ENCODE data around the gene MSI2. TPM values are rescaled to one million over a fixed set of nuclear protein-coding genes. Genes with fewer than 3 reads are reported as not detected.
A peak's percentile ranks its signal among the peaks of the same experiment; 100 is the strongest.

The MSI2 gene
- total and polyA plus RNA-seq, 2 donors = 19.0 to 43.4 TPM

GRCh38 chr17:57506774-57507127, 250.4 kb downstream of the MSI2 start:
- WGBS = 73% methylated on average over 1 of the region's 1 CpG
- no peaks in the 10 kb centered on the region for H3K4me1 ChIP-seq (ENCODE audit: insufficient read depth)
- no peak overlapping the region for H3K4me3 ChIP-seq (ENCODE audit: low read depth, low read length)
- H3K36me3 ChIP-seq (ENCODE audit: insufficient read depth) = no peaks in the 10 kb centered on the region
- DNase-seq (ENCODE audit: extremely low spot score) = no peak
- H3K27ac ChIP-seq (ENCODE audit: low read depth) = peak overlapping the region; percentile 42

- H3K4me1 ChIP-seq (ENCODE audit: insufficient read depth) = no peaks in the 10 kb centered on the region
- DNase-seq (ENCODE audit: extremely low spot score) = no peak
- no peaks in the 10 kb centered on the region for H3K36me3 ChIP-seq (ENCODE audit: insufficient read depth)
- no peak overlapping the region for H3K4me3 ChIP-seq (ENCODE audit: low read depth, low read length)
- no peak overlapping the region for H3K27ac ChIP-seq (ENCODE audit: low read depth)
- WGBS = 69% methylated on average over 8 of the region's 8 CpGs
Observed at GRCh38 chr17:57507828-57508227, 251.5 kb downstream of the MSI2 start.

DNA sequence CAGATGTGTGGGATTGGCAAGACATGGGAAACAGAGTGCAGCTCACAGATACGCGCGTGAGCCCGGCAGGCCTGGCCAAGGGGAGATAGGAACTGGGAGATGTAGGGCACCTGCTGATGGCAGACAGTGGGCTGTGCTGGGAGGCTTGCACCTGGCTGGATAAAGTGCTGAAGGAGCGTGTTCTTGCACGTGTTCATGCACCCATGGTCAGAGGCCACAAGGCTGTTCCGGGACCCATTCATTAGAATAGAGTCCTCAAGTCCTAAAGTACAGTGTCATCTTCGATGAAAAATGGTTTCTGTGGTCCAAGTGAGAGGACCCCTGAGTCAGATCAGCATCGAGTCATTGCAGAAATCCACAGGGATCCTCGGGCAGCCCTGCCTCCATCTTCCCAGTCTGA, 252.3 kb downstream of the MSI2 start:
- H3K36me3 ChIP-seq (ENCODE audit: insufficient read depth) = no peaks in the 10 kb centered on the region
- H3K27ac ChIP-seq (ENCODE audit: low read depth) = no peak overlapping the region
- WGBS = 92% methylated on average over 10 of the region's 10 CpGs
- no peak for DNase-seq (ENCODE audit: extremely low spot score)
- H3K4me3 ChIP-seq (ENCODE audit: low read depth, low read length) = no peak overlapping the region
- no peaks in the 10 kb centered on the region for H3K4me1 ChIP-seq (ENCODE audit: insufficient read depth)

GRCh38 chr17:57511475-57512123, 255.3 kb downstream of the MSI2 start:
- Histone ChIP-seq H3K4me1 (ENCODE audit: insufficient read depth) (no peaks in the 10 kb centered on the region), H3K4me3 (ENCODE audit: low read depth, low read length) (no peak overlapping the region), H3K36me3 (ENCODE audit: insufficient read depth) (no peaks in the 10 kb centered on the region), H3K27ac (ENCODE audit: low read depth) (no peak overlapping the region)
- 94% methylated on average over 14 of the region's 14 CpGs for WGBS
- no peak for DNase-seq (ENCODE audit: extremely low spot score)

- Histone ChIP-seq H3K4me3 (ENCODE audit: low read depth, low read length) (no peak overlapping the region), H3K4me1 (ENCODE audit: insufficient read depth) (no peaks in the 10 kb centered on the region), H3K36me3 (ENCODE audit: insufficient read depth) (no peaks in the 10 kb centered on the region), H3K27ac (ENCODE audit: low read depth) (no peak overlapping the region)
- no peak for DNase-seq (ENCODE audit: extremely low spot score)
- WGBS = 88% methylated on average over 3 of the region's 3 CpGs
Observed at GRCh38 chr17:57512258-57512657, 255.9 kb downstream of the MSI2 start.

DNA sequence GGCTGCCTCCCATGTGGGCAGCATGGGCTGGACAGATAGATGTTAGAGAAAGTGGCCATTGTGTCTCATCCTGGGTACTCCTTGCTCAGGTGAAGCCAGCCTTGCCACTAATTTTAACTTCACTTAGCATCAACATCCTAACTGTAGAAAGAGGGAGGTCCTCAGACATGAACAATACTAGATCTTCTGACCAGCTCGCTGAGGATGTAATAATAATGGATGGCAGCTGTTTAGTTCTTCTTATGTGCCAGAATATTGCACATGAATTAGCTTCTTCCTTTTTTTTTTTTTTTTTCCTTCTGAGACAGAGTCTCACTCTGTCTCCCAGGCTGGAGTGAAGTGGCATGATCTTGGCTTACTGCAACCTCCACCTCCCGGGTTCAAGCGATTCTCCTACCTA, 256.4 kb downstream of the MSI2 start:
- Histone ChIP-seq H3K36me3 (ENCODE audit: insufficient read depth) (no peaks in the 10 kb centered on the region), H3K4me3 (ENCODE audit: low read depth, low read length) (no peak overlapping the region), H3K4me1 (ENCODE audit: insufficient read depth) (no peaks in the 10 kb centered on the region), H3K27ac (ENCODE audit: low read depth) (no peak overlapping the region)
- 93% methylated on average over 3 of the region's 3 CpGs for WGBS
- DNase-seq (ENCODE audit: extremely low spot score) = no peak

DNA sequence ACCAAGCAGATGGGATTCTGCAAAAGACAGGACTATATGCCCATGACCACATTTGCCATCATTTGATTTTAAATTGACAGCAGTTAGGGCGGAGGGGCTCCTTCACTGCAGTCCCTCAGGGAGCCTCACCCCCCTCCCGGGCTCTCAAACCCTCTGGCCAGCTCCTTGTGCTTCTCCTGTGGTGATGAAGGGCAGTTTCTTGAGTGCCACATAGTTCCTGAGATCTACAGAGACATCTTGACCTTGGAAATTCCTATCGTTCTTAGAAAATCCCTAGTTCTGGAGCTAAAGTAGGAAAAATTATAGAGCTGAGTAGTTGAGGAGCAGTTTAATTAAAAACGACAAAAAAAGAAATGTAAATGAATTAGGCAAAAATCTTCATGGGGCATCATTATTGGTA, 257.2 kb downstream of the MSI2 start:
- Histone ChIP-seq H3K27ac (ENCODE audit: low read depth) (no peak overlapping the region), H3K4me1 (ENCODE audit: insufficient read depth) (no peaks in the 10 kb centered on the region), H3K36me3 (ENCODE audit: insufficient read depth) (no peaks in the 10 kb centered on the region), H3K4me3 (ENCODE audit: low read depth, low read length) (no peak overlapping the region)
- no peak for DNase-seq (ENCODE audit: extremely low spot score)
- WGBS = 77% methylated on average over 4 of the region's 4 CpGs

DNA sequence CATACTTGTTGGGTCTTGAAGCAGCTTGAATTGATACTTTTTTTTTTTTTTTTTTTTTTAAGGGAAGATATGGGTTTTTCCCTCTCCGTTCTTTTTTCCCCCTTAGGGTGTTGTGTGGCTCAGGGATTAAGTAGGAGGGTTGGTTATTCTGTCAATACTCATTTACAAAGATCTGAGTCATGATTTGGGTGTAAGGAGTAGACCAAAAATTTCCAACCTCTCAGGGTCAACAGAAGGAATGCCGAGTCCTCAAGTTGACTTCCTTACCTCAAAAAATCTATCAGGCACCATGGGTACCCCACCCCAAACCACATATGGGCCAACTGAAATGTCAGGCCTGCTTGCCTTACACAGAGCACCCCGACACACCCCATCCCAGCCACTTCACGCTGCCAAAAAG, 258.3 kb downstream of the MSI2 start:
- no peak overlapping the region for H3K4me3 ChIP-seq (ENCODE audit: low read depth, low read length)
- 92% methylated on average over 4 of the region's 4 CpGs for WGBS

DNA sequence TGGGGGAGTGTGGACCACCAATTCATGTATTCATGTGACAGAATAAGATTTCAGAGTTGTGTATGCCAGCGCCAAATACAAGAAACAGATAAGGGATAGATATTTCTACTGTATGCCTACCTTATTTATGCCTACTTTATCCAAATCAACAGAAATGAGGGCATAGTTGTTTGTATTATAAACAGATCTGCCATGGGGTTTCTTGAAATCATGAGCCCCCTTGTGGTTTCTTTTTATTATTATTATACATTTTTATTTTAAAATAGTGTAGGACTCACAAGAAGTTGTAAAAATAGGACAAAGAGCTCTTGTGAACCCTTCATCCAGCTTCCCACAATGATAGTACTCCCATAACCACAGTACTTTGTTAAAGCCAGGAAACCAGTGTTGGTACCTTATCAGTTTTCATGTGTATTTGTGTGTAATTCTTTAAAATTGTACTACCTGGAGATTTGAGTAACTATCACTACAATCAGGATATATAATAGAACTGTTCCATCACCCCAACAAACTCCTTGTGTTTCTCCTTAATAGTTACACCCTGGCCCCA, 259.4 kb downstream of the MSI2 start:
- no peak for DNase-seq (ENCODE audit: extremely low spot score)
- Histone ChIP-seq H3K27ac (ENCODE audit: low read depth) (no peak overlapping the region), H3K4me3 (ENCODE audit: low read depth, low read length) (no peak overlapping the region), H3K4me1 (ENCODE audit: insufficient read depth) (no peaks in the 10 kb centered on the region), H3K36me3 (ENCODE audit: insufficient read depth) (no peaks in the 10 kb centered on the region)
- WGBS = 97% methylated on average over 1 of the region's 1 CpG

More for the DNA sequence above, 258.3 kb downstream of the MSI2 start:
- H3K36me3 ChIP-seq (ENCODE audit: insufficient read depth) = no peaks in the 10 kb centered on the region
- H3K4me1 ChIP-seq (ENCODE audit: insufficient read depth) = no peaks in the 10 kb centered on the region
- DNase-seq (ENCODE audit: extremely low spot score) = no peak
- H3K27ac ChIP-seq (ENCODE audit: low read depth) = no peak overlapping the region

- Histone ChIP-seq H3K27ac (ENCODE audit: low read depth) (no peak overlapping the region), H3K36me3 (ENCODE audit: insufficient read depth) (no peaks in the 10 kb centered on the region), H3K4me1 (ENCODE audit: insufficient read depth) (no peaks in the 10 kb centered on the region), H3K4me3 (ENCODE audit: low read depth, low read length) (no peak overlapping the region)
- whole genome bisulfite sequencing = 91% methylated on average over 10 of the region's 10 CpGs
- no peak for DNase-seq (ENCODE audit: extremely low spot score)
Observed at GRCh38 chr17:57516290-57517230, 260.2 kb downstream of the MSI2 start.

DNA sequence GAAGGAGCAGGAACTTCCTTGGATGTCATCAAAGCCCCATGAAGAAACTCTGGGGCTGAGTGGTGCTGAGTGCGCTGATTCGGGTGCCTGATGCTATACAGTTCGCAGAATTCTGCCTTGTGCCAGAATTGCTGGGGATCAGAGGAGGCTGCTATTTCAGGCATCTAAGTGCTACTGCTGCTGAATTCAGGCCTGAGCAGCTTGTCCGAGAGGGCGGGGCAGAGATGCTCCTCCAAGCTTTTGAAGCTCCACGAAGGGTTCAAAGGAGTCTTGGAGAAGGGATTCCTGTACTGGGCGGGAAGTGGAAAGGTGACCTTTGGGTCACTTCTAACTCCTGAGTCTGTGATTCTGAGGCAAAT, 260.9 kb downstream of the MSI2 start:
- no peaks in the 10 kb centered on the region for H3K4me1 ChIP-seq (ENCODE audit: insufficient read depth)
- WGBS = 60% methylated on average over 7 of the region's 7 CpGs
- H3K27ac ChIP-seq (ENCODE audit: low read depth) = no peak overlapping the region
- H3K4me3 ChIP-seq (ENCODE audit: low read depth, low read length) = no peak overlapping the region
- no peak for DNase-seq (ENCODE audit: extremely low spot score)
- no peaks in the 10 kb centered on the region for H3K36me3 ChIP-seq (ENCODE audit: insufficient read depth)

GRCh38 chr17:57517632-57518456, 261.5 kb downstream of the MSI2 start:
- Histone ChIP-seq H3K36me3 (ENCODE audit: insufficient read depth) (no peaks in the 10 kb centered on the region), H3K27ac (ENCODE audit: low read depth) (no peak overlapping the region), H3K4me3 (ENCODE audit: low read depth, low read length) (no peak overlapping the region), H3K4me1 (ENCODE audit: insufficient read depth) (no peaks in the 10 kb centered on the region)
- no peak for DNase-seq (ENCODE audit: extremely low spot score)
- 82% methylated on average over 8 of the region's 8 CpGs for WGBS
